Muscle layer of colon (tissue), 2 donors: ENCODE results near the gene SMPD3.

Experiments used
- H3K27ac ChIP-seq: one replicate; pipeline ENCODE4 v1.7.0; 2013; ENCODE audit warnings: low read depth, mild to moderate bottlenecking, low read length, moderate library complexity
- H3K27me3 ChIP-seq, 2 donors: one replicate each; pipeline ENCODE4 v1.7.0; 2013; ENCODE audit warnings: low read length in 2 of 2, mild to moderate bottlenecking in 2 of 2; ENCODE audit not compliant: insufficient read depth in 2 of 2, control insufficient read depth in 1 of 2
- H3K36me3 ChIP-seq: one replicate; pipeline ENCODE4 v1.7.0; 2013; ENCODE audit warnings: mild to moderate bottlenecking, low read length; ENCODE audit not compliant: insufficient read depth
- H3K4me1 ChIP-seq: one replicate; pipeline ENCODE4 v1.7.0; 2013; ENCODE audit warnings: mild to moderate bottlenecking, low read length; ENCODE audit not compliant: insufficient read depth
- H3K4me3 ChIP-seq, 2 donors: one replicate each; pipeline ENCODE4 v1.7.0; 2013; ENCODE audit warnings: low read length in 2 of 2, low read depth in 1 of 2, mild to moderate bottlenecking in 1 of 2, moderate library complexity in 1 of 2
- H3K9ac ChIP-seq: one replicate; pipeline ENCODE4 v1.7.0; 2013; ENCODE audit warnings: low read length
- H3K9me3 ChIP-seq: one replicate; pipeline ENCODE4 v1.7.0; 2013; ENCODE audit warnings: mild to moderate bottlenecking, low read length
- donor health status: abdominal sarcoma.
- donor health status: Adenocarcinoma of cecum.

SMPD3 gene

GRCh38 chr16:68378436-68379415 lies 69.6 kb downstream of the SMPD3 start:
- H3K4me3 ChIP-seq = no peak overlapping the region
- no peak overlapping the region for H3K9ac ChIP-seq
- no peaks in the 10 kb centered on the region for H3K36me3 ChIP-seq
- no peaks in the 10 kb centered on the region for H3K27me3 ChIP-seq
- H3K4me1 ChIP-seq = no peaks in the 10 kb centered on the region
- no peak overlapping the region for H3K27ac ChIP-seq
- no peaks in the 10 kb centered on the region for H3K9me3 ChIP-seq

GRCh38 chr16:68377667-68378393 lies 70.5 kb downstream of the SMPD3 start:
- H3K4me1 ChIP-seq = no peaks in the 10 kb centered on the region
- no peak overlapping the region for H3K9ac ChIP-seq
- H3K27ac ChIP-seq = no peak overlapping the region
- H3K9me3 ChIP-seq = no peaks in the 10 kb centered on the region
- H3K36me3 ChIP-seq = no peaks in the 10 kb centered on the region
- H3K27me3 ChIP-seq = no peaks in the 10 kb centered on the region
- H3K4me3 ChIP-seq = no peak overlapping the region

GRCh38 chr16:68377221-68377620 lies 71.1 kb downstream of the SMPD3 start:
- no peaks in the 10 kb centered on the region for H3K4me1 ChIP-seq
- no peaks in the 10 kb centered on the region for H3K27me3 ChIP-seq
- H3K9ac ChIP-seq = no peak overlapping the region

GRCh38 chr16:68376590-68376989 lies 71.7 kb downstream of the SMPD3 start:
- Histone ChIP-seq H3K9ac (no peak overlapping the region), H3K27me3 (no peaks in the 10 kb centered on the region), H3K36me3 (no peaks in the 10 kb centered on the region), H3K27ac (no peak overlapping the region), H3K4me3 (no peak overlapping the region), H3K9me3 (no peaks in the 10 kb centered on the region), H3K4me1 (no peaks in the 10 kb centered on the region)

More at GRCh38 chr16:68377221-68377620, 71.1 kb downstream of the SMPD3 start:
- Histone ChIP-seq H3K4me3 (no peak overlapping the region), H3K9me3 (no peaks in the 10 kb centered on the region), H3K27ac (no peak overlapping the region), H3K36me3 (no peaks in the 10 kb centered on the region)

GRCh38 chr16:68375801-68376536 lies 72.3 kb downstream of the SMPD3 start:
- Histone ChIP-seq H3K27ac (no peak overlapping the region), H3K4me3 (no peak overlapping the region), H3K4me1 (no peaks in the 10 kb centered on the region), H3K36me3 (no peaks in the 10 kb centered on the region), H3K9me3 (no peaks in the 10 kb centered on the region), H3K27me3 (no peaks in the 10 kb centered on the region), H3K9ac (no peak overlapping the region)

- no peaks in the 10 kb centered on the region for H3K36me3 ChIP-seq
- H3K9ac ChIP-seq = no peak overlapping the region
- H3K27me3 ChIP-seq = no peaks in the 10 kb centered on the region
- no peaks in the 10 kb centered on the region for H3K9me3 ChIP-seq
- no peak overlapping the region for H3K4me3 ChIP-seq
- no peaks in the 10 kb centered on the region for H3K4me1 ChIP-seq
- no peak overlapping the region for H3K27ac ChIP-seq
These were observed 73.2 kb downstream of the SMPD3 start for GRCh38 chr16:68374961-68375660.

- H3K9me3 ChIP-seq = no peaks in the 10 kb centered on the region
- H3K9ac ChIP-seq = no peak overlapping the region
- no peaks in the 10 kb centered on the region for H3K4me1 ChIP-seq
- no peaks in the 10 kb centered on the region for H3K36me3 ChIP-seq
- H3K27me3 ChIP-seq = no peaks in the 10 kb centered on the region
- no peak overlapping the region for H3K27ac ChIP-seq
- no peak overlapping the region for H3K4me3 ChIP-seq
These were observed 74.0 kb downstream of the SMPD3 start for GRCh38 chr16:68374246-68374805.

- H3K4me1 ChIP-seq = no peaks in the 10 kb centered on the region
- no peaks in the 10 kb centered on the region for H3K36me3 ChIP-seq
- H3K9me3 ChIP-seq = no peaks in the 10 kb centered on the region
- H3K27me3 ChIP-seq = no peaks in the 10 kb centered on the region
- H3K9ac ChIP-seq = no peak overlapping the region
- H3K4me3 ChIP-seq = no peak overlapping the region
- no peak overlapping the region for H3K27ac ChIP-seq
These were observed 74.6 kb downstream of the SMPD3 start for GRCh38 chr16:68373528-68374245.

GRCh38 chr16:68372806-68373205 lies 75.5 kb downstream of the SMPD3 start:
- Histone ChIP-seq H3K27me3 (no peaks in the 10 kb centered on the region), H3K27ac (no peak overlapping the region), H3K9me3 (no peaks in the 10 kb centered on the region)

GRCh38 chr16:68372381-68372720 lies 76.0 kb downstream of the SMPD3 start:
- H3K27me3 ChIP-seq = no peaks in the 10 kb centered on the region
- H3K36me3 ChIP-seq = no peaks in the 10 kb centered on the region
- H3K4me3 ChIP-seq = no peak overlapping the region
- H3K9ac ChIP-seq = no peak overlapping the region
- no peak overlapping the region for H3K27ac ChIP-seq
- no peaks in the 10 kb centered on the region for H3K4me1 ChIP-seq
- no peaks in the 10 kb centered on the region for H3K9me3 ChIP-seq

More at GRCh38 chr16:68372806-68373205, 75.5 kb downstream of the SMPD3 start:
- no peaks in the 10 kb centered on the region for H3K4me1 ChIP-seq
- H3K4me3 ChIP-seq = no peak overlapping the region
- H3K9ac ChIP-seq = no peak overlapping the region
- H3K36me3 ChIP-seq = no peaks in the 10 kb centered on the region
